ENCODE measurements around the gene DNAH11.

The DNAH11 gene

DNA sequence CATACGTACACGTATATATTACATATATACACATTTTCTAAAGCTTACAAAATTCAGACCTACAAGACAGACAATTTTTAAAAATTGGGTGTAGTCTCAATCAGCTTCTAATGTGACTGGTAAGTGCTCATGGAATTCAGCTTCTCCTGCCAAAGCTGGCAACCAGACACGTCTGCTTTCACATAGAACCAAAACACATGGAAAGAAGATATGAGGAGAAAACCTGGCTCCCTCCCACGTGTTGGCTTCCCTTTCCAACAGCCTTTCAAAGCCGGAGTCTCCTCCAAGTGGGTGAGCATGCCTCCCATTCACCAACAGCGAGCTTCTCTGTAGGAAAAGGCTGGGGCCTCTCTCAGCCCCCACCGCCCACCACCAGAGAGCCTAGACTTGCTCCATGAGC lies 369.5 kb downstream of the DNAH11 start:
- DNase-seq (ENCODE audit: insufficient read length, low spot score): no peak
- TF ChIP-seq, protein P1, sequence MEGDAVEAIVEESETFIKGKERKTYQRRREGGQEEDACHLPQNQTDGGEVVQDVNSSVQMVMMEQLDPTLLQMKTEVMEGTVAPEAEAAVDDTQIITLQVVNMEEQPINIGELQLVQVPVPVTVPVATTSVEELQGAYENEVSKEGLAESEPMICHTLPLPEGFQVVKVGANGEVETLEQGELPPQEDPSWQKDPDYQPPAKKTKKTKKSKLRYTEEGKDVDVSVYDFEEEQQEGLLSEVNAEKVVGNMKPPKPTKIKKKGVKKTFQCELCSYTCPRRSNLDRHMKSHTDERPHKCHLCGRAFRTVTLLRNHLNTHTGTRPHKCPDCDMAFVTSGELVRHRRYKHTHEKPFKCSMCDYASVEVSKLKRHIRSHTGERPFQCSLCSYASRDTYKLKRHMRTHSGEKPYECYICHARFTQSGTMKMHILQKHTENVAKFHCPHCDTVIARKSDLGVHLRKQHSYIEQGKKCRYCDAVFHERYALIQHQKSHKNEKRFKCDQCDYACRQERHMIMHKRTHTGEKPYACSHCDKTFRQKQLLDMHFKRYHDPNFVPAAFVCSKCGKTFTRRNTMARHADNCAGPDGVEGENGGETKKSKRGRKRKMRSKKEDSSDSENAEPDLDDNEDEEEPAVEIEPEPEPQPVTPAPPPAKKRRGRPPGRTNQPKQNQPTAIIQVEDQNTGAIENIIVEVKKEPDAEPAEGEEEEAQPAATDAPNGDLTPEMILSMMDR (IDR thresholded peaks at IDR 0.05; ENCODE audit: insufficient read depth, missing control alignments): no peak
- no peak for FAIRE-seq

DNA sequence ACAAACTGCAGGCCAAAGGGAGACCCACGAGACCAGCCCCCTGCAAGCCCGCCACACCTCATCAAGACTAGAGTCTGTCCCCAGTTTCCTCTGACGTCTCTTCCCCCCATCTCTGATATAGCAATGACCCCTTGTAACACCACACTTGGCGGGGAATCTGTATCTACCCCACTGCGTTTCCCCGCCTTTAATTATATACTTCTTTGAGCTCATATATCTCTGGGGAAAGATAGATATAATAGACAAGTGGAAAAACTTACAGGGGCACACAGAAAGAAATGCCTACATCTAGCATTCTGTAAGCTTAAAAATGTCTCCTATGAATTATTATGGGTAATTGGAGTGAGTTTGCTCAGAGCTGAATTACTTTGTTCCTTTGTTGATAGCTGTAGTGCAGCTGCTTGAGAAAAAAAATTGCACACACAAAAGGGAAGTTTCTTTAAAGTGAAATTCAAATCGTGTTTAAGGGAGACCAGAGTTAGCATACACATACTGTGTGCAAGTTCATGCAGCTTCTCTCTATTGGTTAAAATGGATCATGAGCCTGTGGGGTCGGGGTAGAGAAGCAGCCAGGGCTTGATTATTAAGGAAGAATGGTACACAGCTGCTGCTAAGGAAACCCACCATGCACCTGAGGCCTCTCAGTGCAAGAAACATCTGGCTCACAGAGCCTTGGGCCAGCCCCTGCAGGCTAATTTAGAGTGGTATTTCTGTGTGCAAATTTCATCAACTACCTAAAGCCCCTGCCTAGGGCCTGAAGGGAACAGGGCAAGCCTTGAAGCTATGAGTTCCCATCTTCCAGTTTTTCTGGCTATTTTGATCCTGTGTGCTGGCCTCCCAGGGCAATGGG lies 370.3 kb downstream of the DNAH11 start:
- no peak for FAIRE-seq

DNA sequence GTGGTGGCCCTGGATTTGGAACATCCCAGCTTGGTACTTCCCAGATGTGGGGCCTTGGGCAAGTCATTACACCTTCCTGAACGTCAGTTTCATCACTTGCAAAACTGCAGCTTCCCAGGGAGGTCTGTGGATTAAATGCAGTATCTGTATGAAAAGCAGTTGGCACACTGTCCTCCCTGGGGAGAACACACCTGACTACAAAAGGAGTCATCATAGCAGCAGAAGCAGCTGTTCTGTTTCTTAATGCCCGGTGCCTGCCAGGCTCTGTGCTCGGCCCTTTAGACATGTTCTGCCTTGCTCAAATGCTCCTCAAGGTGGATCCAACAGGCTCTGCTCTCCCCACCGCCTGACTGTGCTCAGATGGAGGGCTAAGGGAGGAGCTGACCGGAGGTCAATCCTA lies 371.8 kb downstream of the DNAH11 start:
- DNase-seq (ENCODE audit: insufficient read length, low spot score) (no peak), FAIRE-seq (no peak)
- TF ChIP-seq, protein P1 (IDR thresholded peaks at IDR 0.05; ENCODE audit: insufficient read depth, missing control alignments): no peak

More for the DNA sequence above, 370.3 kb downstream of the DNAH11 start:
- no peak for DNase-seq (ENCODE audit: insufficient read length, low spot score)
- TF ChIP-seq, protein P1 (IDR thresholded peaks at IDR 0.05; ENCODE audit: insufficient read depth, missing control alignments): no peak

DNA sequence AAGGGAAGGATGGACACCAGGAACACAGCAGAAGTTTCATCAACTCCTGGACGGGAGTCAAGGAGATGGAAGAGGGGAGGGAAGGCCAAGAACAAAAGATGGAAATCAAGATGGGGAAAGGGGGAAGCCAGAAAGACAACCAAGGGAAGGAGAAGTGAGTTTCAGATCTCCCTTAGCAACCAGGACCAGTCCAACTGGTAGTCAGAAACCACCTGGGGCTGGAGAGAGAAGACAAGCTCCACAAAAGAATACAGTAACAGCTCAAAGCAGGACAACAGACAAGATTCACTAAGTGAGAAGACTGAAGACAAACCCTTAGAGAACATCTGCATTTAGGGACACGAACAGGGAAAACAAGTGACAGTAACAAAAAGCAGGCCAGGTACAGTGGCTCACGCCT lies 372.3 kb downstream of the DNAH11 start:
- FAIRE-seq (no peak), DNase-seq (ENCODE audit: insufficient read length, low spot score) (no peak)
- TF ChIP-seq, protein P1 (IDR thresholded peaks at IDR 0.05; ENCODE audit: insufficient read depth, missing control alignments): no peak

DNA sequence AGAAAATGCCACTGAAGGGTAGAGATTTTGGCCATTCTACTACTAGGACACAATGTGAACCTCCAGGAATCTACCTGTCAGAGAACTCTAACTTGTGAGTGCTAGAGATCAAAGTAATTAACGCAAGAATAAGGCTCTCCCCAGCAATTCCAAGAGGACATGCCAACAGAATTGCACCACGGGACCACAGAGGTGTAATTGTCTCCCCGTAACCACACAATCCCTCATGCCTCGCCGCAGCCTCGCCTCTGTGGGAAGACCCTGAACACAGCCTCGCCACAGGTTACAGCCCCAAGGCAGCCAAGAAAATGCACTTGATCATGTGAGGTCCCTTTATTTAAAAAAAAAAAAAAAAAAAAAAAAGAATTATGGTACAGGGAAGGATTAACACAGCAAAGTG lies 373.3 kb downstream of the DNAH11 start:
- DNase-seq (ENCODE audit: insufficient read length, low spot score) (no peak), FAIRE-seq (no peak)
- TF ChIP-seq, protein P1 (IDR thresholded peaks at IDR 0.05; ENCODE audit: insufficient read depth, missing control alignments): no peak

DNA sequence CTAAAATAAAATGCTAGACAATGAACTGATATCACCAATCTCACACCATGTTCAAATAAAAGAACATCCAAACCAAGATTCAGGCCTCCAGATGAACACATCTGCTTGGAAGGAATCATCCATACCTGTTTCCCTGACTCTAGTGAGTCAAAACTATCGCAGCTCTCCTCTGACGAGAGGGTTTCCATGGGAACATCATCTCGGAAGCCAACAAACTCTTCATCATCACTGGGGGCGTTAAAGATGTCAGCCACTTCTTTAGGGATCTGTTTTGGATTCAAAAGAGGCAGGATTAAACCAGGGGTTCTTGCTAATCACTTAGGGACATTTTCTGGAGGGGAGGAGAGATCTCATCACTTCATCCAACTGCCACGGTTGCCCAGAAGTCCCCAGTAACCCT lies 373.8 kb downstream of the DNAH11 start:
- TF ChIP-seq, protein P1 (IDR thresholded peaks at IDR 0.05; ENCODE audit: insufficient read depth, missing control alignments): no peak
- FAIRE-seq (no peak), DNase-seq (ENCODE audit: insufficient read length, low spot score) (no peak)

DNA sequence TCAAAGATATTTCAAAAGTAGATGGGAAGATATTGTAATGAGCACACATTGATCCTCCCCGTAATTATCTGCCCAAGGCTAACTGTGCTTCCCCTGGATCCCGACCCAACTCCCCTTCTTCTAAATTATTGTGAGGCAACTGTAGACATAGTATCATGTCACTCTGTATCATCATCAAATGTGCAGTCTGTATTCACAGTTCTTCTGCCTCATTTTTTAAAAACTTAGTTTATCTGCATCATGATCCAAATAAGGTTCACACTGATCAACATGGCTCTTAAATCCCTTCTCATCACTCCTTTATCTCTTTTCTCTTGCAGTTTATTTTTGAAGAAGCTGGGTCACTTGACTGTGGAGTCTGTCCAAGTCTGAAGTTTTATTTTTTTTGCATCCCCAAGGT lies 375.4 kb downstream of the DNAH11 start:
- TF ChIP-seq, protein P1 (IDR thresholded peaks at IDR 0.05; ENCODE audit: insufficient read depth, missing control alignments): no peak
- DNase-seq (ENCODE audit: insufficient read length, low spot score) (no peak), FAIRE-seq (no peak)

All from D721Med (cell line).